ENCODE measurements around the gene ZNF574. TPM values are rescaled to one million over a fixed set of nuclear protein-coding genes. Genes with fewer than 3 reads are reported as not detected.

The ZNF574 gene
- total RNA-seq, 3 donors from 2014 or later: 19.9 to 20.7 (median 20.6) TPM

- peaks cover 14% of the 10 kb centered on the region for H3K36me3 Mint-ChIP-seq (ENCODE audit: insufficient read depth)
Measured at GRCh38 chr19:42126574-42126973, 50.6 kb downstream of the ZNF574 start.

GRCh38 chr19:42129399-42130253, 53.7 kb downstream of the ZNF574 start:
- DNase-seq: no peak
- Mint-ChIP-seq H3K4me1 (ENCODE audit: low read depth) (peaks cover 77% of the 10 kb centered on the region), H3K9me3 (no peaks in the 10 kb centered on the region), H3K4me3 (peak overlapping the region; percentile 94), H3K27me3 (ENCODE audit: low read depth) (no peaks in the 10 kb centered on the region), H3K36me3 (ENCODE audit: insufficient read depth) (peaks cover 9% of the 10 kb centered on the region)
- ATAC-seq: no peak

More at GRCh38 chr19:42126574-42126973, 50.6 kb downstream of the ZNF574 start:
- DNase-seq: no peak
- H3K4me3 Mint-ChIP-seq: no peak overlapping the region
- H3K9me3 Mint-ChIP-seq: no peaks in the 10 kb centered on the region
- no peak for ATAC-seq
- no peaks in the 10 kb centered on the region for H3K27me3 Mint-ChIP-seq (ENCODE audit: low read depth)
- H3K4me1 Mint-ChIP-seq (ENCODE audit: low read depth): peaks cover 85% of the 10 kb centered on the region

GRCh38 chr19:42130254-42130573, 54.2 kb downstream of the ZNF574 start:
- Mint-ChIP-seq H3K36me3 (ENCODE audit: insufficient read depth) (peaks cover 8% of the 10 kb centered on the region), H3K27me3 (ENCODE audit: low read depth) (no peaks in the 10 kb centered on the region), H3K4me3 (peak overlapping the region; percentile 94), H3K9me3 (no peaks in the 10 kb centered on the region), H3K4me1 (ENCODE audit: low read depth) (peaks cover 74% of the 10 kb centered on the region)
- DNase-seq (no peak), ATAC-seq (no peak)

Other genes with a start within 250 kb of the ZNF574 start
- not detected for gene LYPD4, start 231.5 kb upstream of the ZNF574 start, total RNA-seq
- not detected for gene DMRTC2, start 231.1 kb upstream of the ZNF574 start, total RNA-seq
- 1,000 to 10,000 TPM; 3,437 to 3,718 (median 3,468) TPM for gene RPS19, start 215.9 kb upstream of the ZNF574 start, total RNA-seq
- 1 to 10 TPM; 2.2 to 7.8 (median 2.7) TPM for gene CD79A, start 198.9 kb upstream of the ZNF574 start, total RNA-seq
- gene ARHGEF1, start 193.0 kb upstream of the ZNF574 start, total RNA-seq: 100 to 1,000 TPM; 286 to 314 (median 301) TPM
- gene ERFL, start 147.7 kb upstream of the ZNF574 start, total RNA-seq: 1 to 10 TPM in 2 of 3 donors, under 1 TPM in 1; 0.83 to 2.0 (median 1.5) TPM
- gene RABAC1, start 116.8 kb upstream of the ZNF574 start, total RNA-seq: 10 to 100 TPM; 63.1 to 82.1 (median 70.4) TPM
- gene ATP1A3, start 81.9 kb upstream of the ZNF574 start, total RNA-seq: 1 to 10 TPM; 2.8 to 4.9 (median 3.7) TPM
- gene GRIK5, start 6.0 kb upstream of the ZNF574 start, total RNA-seq: 1 to 10 TPM in 1 of 3 donors, under 1 TPM in 2; 0.49 to 1.1 (median 0.61) TPM
- 100 to 1,000 TPM in 1 of 3 donors, 10 to 100 TPM in 2; 83.9 to 123 (median 85.7) TPM for gene POU2F2, start 56.3 kb downstream of the ZNF574 start, total RNA-seq
- 10 to 100 TPM; 25.2 to 29.1 (median 28.1) TPM for gene DEDD2, start 141.5 kb downstream of the ZNF574 start, total RNA-seq
- 10 to 100 TPM; 17.2 to 19.4 (median 18.7) TPM for gene ZNF526, start 144.1 kb downstream of the ZNF574 start, total RNA-seq
- gene GSK3A, start 166.4 kb downstream of the ZNF574 start, total RNA-seq: 10 to 100 TPM; 51.9 to 56.4 (median 55.2) TPM
- 10 to 100 TPM; 86.2 to 95.4 (median 89.1) TPM for gene ERF, start 179.0 kb downstream of the ZNF574 start, total RNA-seq
- gene CIC, start 193.1 kb downstream of the ZNF574 start, total RNA-seq: 10 to 100 TPM; 54.9 to 67.3 (median 64.1) TPM
- 1 to 10 TPM in 2 of 3 donors, under 1 TPM in 1; 0.58 to 1.5 (median 1.3) TPM for gene PRR19, start 226.0 kb downstream of the ZNF574 start, total RNA-seq
- gene PAFAH1B3, start 226.5 kb downstream of the ZNF574 start, total RNA-seq: 10 to 100 TPM; 55.2 to 67.8 (median 60.0) TPM
- gene TMEM145, start 237.1 kb downstream of the ZNF574 start, total RNA-seq: not detected
- 1 to 10 TPM; 6.9 to 7.6 (median 6.9) TPM for gene MEGF8, start 249.5 kb downstream of the ZNF574 start, total RNA-seq